ENCODE data around the gene TSHZ2. TPM values are rescaled to one million over a fixed set of nuclear protein-coding genes. Genes with fewer than 3 reads are reported as not detected.
A peak's percentile ranks its signal among the peaks of the same experiment; 100 is the strongest.
"Not testable (repeated sequence)": the region's sequence is repeated elsewhere in the genome, so short reads cannot be mapped to it uniquely, and the experiment has no call there.

The TSHZ2 gene
- polyA plus RNA-seq, 12 donors = 8.0 to 36.9 (median 14.7) TPM; not detected in 1

DNA sequence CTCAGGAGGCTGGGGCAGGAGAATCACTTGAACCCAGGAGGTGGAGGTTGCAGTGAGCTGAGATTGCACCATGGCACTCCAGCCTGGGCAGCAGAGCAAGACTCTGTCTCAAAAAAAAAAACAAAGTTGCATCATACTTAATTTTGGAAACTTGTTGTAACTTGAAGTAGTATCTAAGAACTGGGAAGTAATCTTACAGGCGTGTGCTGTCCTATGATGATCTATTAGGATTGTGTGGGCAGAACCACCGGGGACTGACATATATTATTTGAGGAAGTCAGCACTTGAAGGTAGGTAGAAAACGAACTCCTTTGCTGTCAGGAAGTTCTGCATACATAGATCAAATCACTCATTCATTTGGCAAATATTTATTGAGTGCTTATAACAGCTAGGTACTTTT, 433.0 kb downstream of the TSHZ2 start:
- no peak for DNase-seq

- no peak for DNase-seq
These were observed 434.4 kb downstream of the TSHZ2 start for GRCh38 chr20:53406580-53406979.

DNA sequence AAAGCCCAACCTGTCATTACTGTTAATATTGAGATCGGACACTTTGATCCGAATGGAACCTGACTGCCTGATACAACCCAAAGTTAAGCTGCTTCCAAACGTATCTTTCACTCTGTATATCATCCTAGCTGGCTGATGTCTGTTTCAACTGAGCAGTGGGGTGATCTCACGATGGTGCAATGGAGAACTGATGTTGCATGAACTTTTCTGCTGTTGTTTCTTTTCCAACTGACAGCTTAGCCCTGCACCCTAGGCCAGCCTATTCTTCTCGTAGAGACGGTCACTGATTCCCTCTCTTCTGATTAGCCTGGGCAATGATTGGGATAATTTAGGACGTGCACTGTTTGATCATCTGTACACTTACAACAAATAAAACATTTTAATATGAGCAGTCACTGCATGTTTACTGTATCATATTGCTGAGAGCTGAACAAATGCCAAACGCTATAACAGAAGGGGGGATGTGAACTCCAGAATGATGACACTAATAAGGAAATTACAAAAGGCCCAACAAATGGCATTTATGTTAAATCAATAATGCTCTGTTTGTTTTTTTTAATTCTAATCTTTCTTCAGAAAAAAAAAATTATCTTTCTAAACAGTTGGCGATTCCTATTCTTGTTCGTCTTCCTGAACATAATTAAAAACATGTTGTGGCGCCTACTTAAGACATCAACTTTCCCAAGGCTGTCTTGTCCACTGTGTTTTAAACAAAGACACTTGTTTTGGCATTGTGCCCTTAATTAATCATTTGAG, 436.7 kb downstream of the TSHZ2 start:
- no peak for DNase-seq

DNA sequence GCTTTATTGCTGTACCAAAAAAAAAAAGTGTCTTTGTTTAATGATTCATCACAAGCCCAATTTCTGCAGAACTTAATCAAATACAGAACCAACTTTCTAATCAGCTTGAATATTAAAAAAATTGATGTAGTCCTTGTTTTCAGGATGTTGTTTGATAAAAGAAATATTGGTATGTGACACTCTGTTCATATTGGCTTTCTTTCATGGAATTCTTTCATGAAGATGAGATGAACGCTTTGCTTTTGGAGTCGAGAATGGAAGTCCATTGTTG, 437.2 kb downstream of the TSHZ2 start:
- DNase-seq = no peak

DNA sequence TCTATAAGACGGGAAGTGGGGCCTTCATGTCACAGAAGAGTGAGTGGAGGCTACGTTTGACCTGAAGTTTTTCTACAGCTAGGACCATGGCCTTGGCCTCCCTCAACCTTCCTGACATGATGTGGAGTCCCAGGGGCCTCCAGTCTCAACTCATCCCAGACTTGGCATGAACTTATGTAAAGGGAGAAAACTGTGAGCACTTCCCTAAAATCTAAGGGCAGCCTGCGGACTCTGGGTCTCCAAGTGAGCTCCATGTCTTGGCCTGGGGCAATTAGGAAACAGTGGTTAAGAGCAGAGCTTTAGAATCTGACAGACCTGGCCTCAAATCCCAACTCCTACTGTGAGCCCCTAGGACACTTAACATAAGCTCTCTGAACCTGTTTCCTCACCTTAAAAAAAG, 439.0 kb downstream of the TSHZ2 start:
- DNase-seq = no peak

DNA sequence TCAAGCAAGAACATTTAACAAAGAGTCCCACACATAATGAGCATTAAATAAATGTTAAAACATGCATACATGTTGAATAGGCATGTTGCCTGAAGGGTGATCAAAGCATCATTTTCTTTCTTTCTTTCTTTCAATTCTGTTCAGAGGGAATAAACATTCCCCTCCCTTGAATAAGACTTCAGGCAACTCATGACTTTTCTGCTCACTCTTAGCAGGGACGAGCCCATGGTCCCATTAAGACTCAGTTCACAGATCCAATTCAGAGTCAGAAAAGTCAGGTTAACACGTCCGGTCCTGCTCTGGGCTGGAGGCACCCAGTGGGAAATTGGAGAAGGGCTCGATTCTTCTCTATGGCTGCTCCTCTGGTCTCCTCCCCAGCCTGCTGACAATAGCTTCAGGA, 439.7 kb downstream of the TSHZ2 start:
- DNase-seq = no peak

GRCh38 chr20:53412577-53413185, 440.5 kb downstream of the TSHZ2 start:
- peak; percentile 31 for DNase-seq

DNA sequence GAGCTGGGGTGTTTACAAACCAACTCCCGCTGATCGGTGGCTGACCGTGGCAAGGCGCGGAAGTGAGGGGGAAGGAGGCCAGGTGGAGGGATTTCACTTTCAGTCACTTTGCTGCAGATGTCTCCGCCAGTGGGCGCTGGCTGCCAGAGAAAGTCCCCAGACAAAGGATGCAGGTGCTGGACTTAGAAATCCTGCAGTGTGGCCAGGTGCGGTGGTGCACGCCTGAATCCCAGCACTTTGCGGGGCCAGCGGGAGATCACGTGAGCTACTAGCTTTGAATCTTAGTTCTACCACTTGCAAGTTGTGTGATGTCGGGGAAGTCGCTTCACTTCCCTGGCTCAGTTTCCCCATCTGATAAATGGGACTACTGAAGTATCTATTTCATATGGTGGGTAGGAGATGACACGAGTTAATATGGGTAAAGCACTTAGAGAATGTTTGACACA, 441.1 kb downstream of the TSHZ2 start:
- peak; percentile 44 for DNase-seq

DNA sequence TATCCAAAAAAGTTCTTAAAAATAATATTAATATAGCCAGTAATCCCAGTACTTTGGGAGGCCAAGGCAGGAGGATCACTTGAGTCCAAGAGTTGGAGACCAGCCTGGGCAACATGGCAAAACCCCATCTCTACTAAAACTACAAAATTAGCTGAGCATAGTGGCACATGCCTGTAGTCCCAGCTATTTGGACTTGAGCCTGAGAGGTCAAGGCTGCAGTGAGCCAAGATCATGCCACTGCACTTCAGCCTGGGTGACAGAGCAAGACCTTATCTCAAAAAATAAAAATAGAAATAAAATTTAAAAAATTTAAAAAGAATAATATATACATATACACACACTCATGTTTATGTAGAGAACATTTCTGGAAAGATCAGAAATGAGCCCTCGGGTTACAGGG, 441.7 kb downstream of the TSHZ2 start:
- DNase-seq = not testable (repeated sequence)

GRCh38 chr20:53419693-53420460, 447.7 kb downstream of the TSHZ2 start:
- DNase-seq = no peak

GRCh38 chr20:53421343-53421742, 449.2 kb downstream of the TSHZ2 start:
- no peak for DNase-seq

DNA sequence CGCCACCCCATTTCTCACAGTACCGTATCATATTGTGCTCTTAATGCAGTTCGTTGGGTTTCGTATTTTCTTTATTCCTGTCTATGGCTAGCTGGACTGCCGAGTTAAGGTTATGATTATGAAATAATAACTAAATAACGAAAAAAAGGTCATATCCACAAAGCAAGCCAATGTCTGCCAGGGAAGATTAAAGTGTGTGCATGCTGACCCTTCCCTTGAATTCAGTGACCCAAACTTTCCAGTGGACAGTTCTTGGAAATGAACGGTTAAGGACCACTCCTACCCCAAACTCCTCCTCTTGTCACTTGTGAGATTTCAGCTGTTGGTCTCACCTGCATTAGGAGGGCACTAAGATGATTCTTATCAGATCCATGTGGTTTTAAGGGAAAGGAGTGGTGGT, 449.9 kb downstream of the TSHZ2 start:
- no peak for DNase-seq

DNA sequence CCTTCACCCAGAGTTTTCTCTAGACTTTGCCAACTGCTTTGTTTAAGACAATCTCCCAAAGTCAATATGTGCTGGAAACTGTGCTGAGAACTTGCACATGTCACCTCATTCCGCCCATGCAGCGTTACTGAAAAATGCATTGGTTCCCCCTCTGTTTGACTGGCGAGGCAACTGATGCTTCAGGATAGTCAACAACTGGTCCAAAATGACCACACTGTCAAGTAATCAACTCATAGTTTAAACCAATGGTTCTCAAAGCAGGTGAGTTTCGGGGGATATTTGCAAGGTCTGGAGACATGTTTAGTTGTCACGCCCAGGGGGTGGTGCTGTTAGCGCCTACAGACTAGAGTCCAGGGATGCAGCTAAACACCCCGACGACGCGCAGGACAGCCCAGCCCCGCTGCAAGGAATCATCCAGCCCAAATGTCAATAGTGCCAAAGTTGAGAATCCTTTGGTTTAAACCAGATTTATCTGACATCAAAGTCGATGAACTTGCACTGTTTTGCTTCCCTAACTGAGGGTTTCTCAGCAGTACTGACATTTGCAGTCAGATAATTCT, 451.5 kb downstream of the TSHZ2 start:
- DNase-seq = no peak

GRCh38 chr20:53425481-53425880, 453.3 kb downstream of the TSHZ2 start:
- DNase-seq = no peak

DNA sequence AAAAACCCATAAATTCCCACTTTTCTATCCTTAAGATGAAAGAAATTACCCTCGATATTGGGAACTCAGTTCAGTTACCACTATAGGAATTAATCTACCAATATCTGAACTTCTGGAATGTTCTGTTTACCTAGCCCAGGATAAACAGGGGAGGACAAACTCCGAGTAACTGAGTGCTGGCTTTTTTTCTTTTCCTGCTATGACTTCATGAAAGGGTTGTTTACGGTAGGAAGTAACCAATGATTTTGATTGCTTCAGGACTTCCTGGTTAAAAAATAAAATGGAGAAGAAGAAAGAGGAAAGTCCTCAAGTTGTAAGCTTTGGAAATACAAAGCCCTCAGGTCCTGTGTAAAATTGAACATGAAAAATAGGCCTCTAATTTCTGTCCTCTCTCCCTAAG, 453.8 kb downstream of the TSHZ2 start:
- no peak for DNase-seq

DNA sequence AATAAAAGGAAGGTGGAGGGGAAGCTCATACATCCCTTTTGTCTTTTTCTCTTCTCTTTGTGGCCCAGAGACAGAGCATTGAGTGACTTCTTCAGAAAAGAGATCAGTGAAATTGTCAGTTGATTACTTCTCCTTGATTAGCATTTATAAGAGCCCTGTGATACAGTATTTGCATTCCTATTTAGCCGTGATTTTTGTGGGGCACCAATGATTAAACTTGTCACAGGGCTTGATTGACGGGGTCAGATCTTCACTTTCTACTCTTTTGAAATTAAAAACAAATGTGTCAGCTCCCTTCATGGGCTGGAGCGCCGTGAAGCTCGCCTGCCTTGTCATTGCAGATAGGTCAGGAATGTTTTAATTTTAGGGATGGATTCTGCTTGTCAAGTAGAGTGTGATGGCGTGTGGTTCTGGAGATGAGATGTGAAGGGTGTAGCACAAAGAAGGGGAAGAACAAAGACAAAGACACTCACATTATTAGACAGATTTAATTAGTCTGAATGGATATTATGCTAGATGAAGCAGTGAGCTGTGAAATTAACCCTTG, 454.7 kb downstream of the TSHZ2 start:
- DNase-seq = no peak

- DNase-seq = no peak
These were observed 455.8 kb downstream of the TSHZ2 start for GRCh38 chr20:53427951-53428350.

DNA sequence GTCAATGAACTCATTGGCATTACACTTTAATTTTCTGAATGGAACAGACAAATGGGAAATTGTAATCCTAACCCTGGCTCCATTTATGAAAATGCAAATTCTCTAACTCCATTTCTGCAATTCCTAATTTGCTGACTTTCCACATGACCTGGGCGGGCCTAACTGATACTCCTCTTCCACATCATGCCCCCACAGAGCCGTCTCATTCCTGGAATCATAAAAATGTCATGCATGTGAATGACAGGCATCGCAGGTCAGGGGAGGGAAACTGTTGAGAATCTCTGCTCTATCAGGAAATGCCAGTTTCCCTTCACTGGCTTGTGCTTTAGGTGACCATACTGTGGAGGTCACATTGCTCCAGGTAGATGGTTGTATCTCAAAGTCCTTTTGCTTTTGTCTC, 456.4 kb downstream of the TSHZ2 start:
- DNase-seq = no peak

- DNase-seq = no peak
These were observed 456.8 kb downstream of the TSHZ2 start for GRCh38 chr20:53428996-53429395.

- peak; percentile 31 for DNase-seq
These were observed 462.5 kb downstream of the TSHZ2 start for GRCh38 chr20:53434662-53435061.

DNA sequence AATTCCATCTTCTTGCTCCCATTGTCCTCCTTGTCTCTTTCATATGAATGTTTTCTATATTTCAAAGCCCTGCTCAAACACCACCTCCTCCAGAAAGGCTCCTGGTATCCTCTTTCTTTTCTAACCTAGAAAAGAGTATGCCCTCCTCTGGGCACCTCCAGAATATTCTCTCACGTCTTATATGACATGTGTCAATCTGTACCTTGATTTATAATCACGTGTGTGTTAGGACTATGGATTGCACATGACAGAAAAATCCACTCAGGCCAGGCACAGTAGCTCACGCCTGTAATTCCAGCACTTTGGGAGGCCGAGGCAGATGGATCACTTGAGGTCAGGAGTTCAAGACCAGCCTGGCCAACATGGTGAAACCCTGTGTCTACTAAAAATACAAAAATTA, 464.8 kb downstream of the TSHZ2 start:
- DNase-seq = not testable (repeated sequence)

GRCh38 chr20:53438368-53438767, 466.2 kb downstream of the TSHZ2 start:
- no peak for DNase-seq

- no peak for DNase-seq
These were observed 466.9 kb downstream of the TSHZ2 start for GRCh38 chr20:53439046-53439445.

Data from muscle of arm (tissue), 12 donors.